Hippocampal formation (tissue), 2 donors: ENCODE measurements around the gene CDH13.

ENCODE experiments used
- DNase-seq, 2 donors: peaks; one replicate each; lab custom pipeline; 2025; lab: John Stamatoyannopoulos, UW

The CDH13 gene

GRCh38 chr16:83510906-83511305 is 884.1 kb downstream of the CDH13 start:
- DNase-seq, result no peak

GRCh38 chr16:83513008-83513755 is 886.4 kb downstream of the CDH13 start:
- no peak for DNase-seq

- no peak for DNase-seq
Measured at GRCh38 chr16:83515395-83515794, 888.6 kb downstream of the CDH13 start.

GRCh38 chr16:83516931-83517330 is 890.2 kb downstream of the CDH13 start:
- DNase-seq, result no peak

- DNase-seq, result no peak
Measured at GRCh38 chr16:83517398-83517797, 890.6 kb downstream of the CDH13 start.

- DNase-seq, result no peak
Measured at GRCh38 chr16:83520596-83520995, 893.8 kb downstream of the CDH13 start.

- no peak for DNase-seq
Measured at GRCh38 chr16:83530293-83530692, 903.5 kb downstream of the CDH13 start.

GRCh38 chr16:83532634-83533033 is 905.9 kb downstream of the CDH13 start:
- no peak for DNase-seq

- DNase-seq, result no peak
Measured at GRCh38 chr16:83533193-83533592, 906.4 kb downstream of the CDH13 start.

- no peak for DNase-seq
Measured at GRCh38 chr16:83538707-83539106, 911.9 kb downstream of the CDH13 start.

GRCh38 chr16:83539736-83540490 is 913.1 kb downstream of the CDH13 start:
- no peak for DNase-seq

GRCh38 chr16:83541231-83541630 is 914.5 kb downstream of the CDH13 start:
- no peak for DNase-seq

- DNase-seq, result no peak
Measured at GRCh38 chr16:83542491-83542890, 915.7 kb downstream of the CDH13 start.

GRCh38 chr16:83549316-83550182 is 922.8 kb downstream of the CDH13 start:
- DNase-seq, result no peak

GRCh38 chr16:83550183-83550569 is 923.4 kb downstream of the CDH13 start:
- no peak for DNase-seq

- DNase-seq, result no peak
Measured at GRCh38 chr16:83552228-83552627, 925.5 kb downstream of the CDH13 start.

GRCh38 chr16:83552930-83553329 is 926.2 kb downstream of the CDH13 start:
- DNase-seq, result no peak

GRCh38 chr16:83554096-83554495 is 927.3 kb downstream of the CDH13 start:
- no peak for DNase-seq

- no peak for DNase-seq
Measured at GRCh38 chr16:83554540-83554939, 927.8 kb downstream of the CDH13 start.

- no peak for DNase-seq
Measured at GRCh38 chr16:83561876-83562275, 935.1 kb downstream of the CDH13 start.

- no peak for DNase-seq
Measured at GRCh38 chr16:83568345-83568744, 941.6 kb downstream of the CDH13 start.

GRCh38 chr16:83574388-83574787 is 947.6 kb downstream of the CDH13 start:
- DNase-seq, result no peak
